ENCODE measurements around the gene RNF180.

The RNF180 gene

GRCh38 chr5:64260756-64261155, 95.1 kb downstream of the RNF180 start:
- TF ChIP-seq RARB (CRISPR knock-in tag; IDR thresholded peaks at IDR 0.05) (no peak), ESRRG (CRISPR knock-in tag; IDR thresholded peaks at IDR 0.05) (no peak), GLIS3 (CRISPR knock-in tag; IDR thresholded peaks at IDR 0.05) (no peak), CREB5 (CRISPR knock-in tag; IDR thresholded peaks at IDR 0.05; ENCODE audit: low read depth) (no peak), ZC3H10 (CRISPR knock-in tag; IDR thresholded peaks at IDR 0.05) (no peak), PPARA (CRISPR knock-in tag; IDR thresholded peaks at IDR 0.05; ENCODE audit: borderline replicate concordance) (no peak), TOX (CRISPR knock-in tag; IDR thresholded peaks at IDR 0.05; ENCODE audit: borderline replicate concordance) (no peak), CSRNP3 (CRISPR knock-in tag; IDR thresholded peaks at IDR 0.05) (no peak), ZNF8 (CRISPR knock-in tag; IDR thresholded peaks at IDR 0.05) (no peak), ZFP30 (CRISPR knock-in tag; IDR thresholded peaks at IDR 0.05) (no peak), SNAI2 (CRISPR knock-in tag; IDR thresholded peaks at IDR 0.05) (no peak), OSR1 (CRISPR knock-in tag; IDR thresholded peaks at IDR 0.05) (no peak), TSHZ2 (CRISPR knock-in tag; IDR thresholded peaks at IDR 0.05) (no peak), TCF4 (CRISPR knock-in tag; IDR thresholded peaks at IDR 0.05; ENCODE audit: borderline replicate concordance) (no peak), ISL1 (CRISPR knock-in tag; IDR thresholded peaks at IDR 0.05) (no peak), ZNF565 (CRISPR knock-in tag; conservative IDR thresholded peaks at IDR 0.05; ENCODE audit: low read depth) (no peak)
- TF ChIP-seq, protein P1, sequence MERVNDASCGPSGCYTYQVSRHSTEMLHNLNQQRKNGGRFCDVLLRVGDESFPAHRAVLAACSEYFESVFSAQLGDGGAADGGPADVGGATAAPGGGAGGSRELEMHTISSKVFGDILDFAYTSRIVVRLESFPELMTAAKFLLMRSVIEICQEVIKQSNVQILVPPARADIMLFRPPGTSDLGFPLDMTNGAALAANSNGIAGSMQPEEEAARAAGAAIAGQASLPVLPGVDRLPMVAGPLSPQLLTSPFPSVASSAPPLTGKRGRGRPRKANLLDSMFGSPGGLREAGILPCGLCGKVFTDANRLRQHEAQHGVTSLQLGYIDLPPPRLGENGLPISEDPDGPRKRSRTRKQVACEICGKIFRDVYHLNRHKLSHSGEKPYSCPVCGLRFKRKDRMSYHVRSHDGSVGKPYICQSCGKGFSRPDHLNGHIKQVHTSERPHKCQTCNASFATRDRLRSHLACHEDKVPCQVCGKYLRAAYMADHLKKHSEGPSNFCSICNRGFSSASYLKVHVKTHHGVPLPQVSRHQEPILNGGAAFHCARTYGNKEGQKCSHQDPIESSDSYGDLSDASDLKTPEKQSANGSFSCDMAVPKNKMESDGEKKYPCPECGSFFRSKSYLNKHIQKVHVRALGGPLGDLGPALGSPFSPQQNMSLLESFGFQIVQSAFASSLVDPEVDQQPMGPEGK (CRISPR knock-in tag; IDR thresholded peaks at IDR 0.05; ENCODE audit: borderline replicate concordance): no peak
- no peak for ATAC-seq

- no peak for ATAC-seq
- TF ChIP-seq POU6F1 (CRISPR knock-in tag; IDR thresholded peaks at IDR 0.05; ENCODE audit: borderline replicate concordance, low read depth) (no peak), ZFP30 (CRISPR knock-in tag; IDR thresholded peaks at IDR 0.05) (no peak), CSDC2 (CRISPR knock-in tag; IDR thresholded peaks at IDR 0.05) (no peak), ESRRG (CRISPR knock-in tag; IDR thresholded peaks at IDR 0.05) (no peak), OSR1 (CRISPR knock-in tag; IDR thresholded peaks at IDR 0.05) (no peak), CSRNP3 (CRISPR knock-in tag; IDR thresholded peaks at IDR 0.05) (no peak)
- TF ChIP-seq, protein P1 (CRISPR knock-in tag; IDR thresholded peaks at IDR 0.05; ENCODE audit: borderline replicate concordance): no peak
These were observed 103.5 kb downstream of the RNF180 start for GRCh38 chr5:64269164-64269563.
